Gastroesophageal sphincter (tissue), 3 donors: Measurements from ENCODE around the gene PDIA5.

ENCODE experiments used
- EP300 ChIP-seq: sonication (generic); formaldehyde crosslinking; IDR thresholded peaks from one replicate; pipeline ENCODE4 v1.6.1; 2017; ENCODE audit warnings: antibody characterized with exemption, mild to moderate bottlenecking
- POLR2A ChIP-seq, 2 donors: fragments of 450-650 bp; IDR thresholded peaks; one replicate each; pipeline ENCODE4 v1.6.1; 2017; ENCODE audit warnings: antibody characterized with exemption in 2 of 2, mild to moderate bottlenecking in 2 of 2, moderate library complexity in 1 of 2
- POLR2AphosphoS5 ChIP-seq: sonication (generic); formaldehyde crosslinking; IDR thresholded peaks from one replicate; pipeline ENCODE4 v1.6.1; 2017; ENCODE audit warnings: antibody characterized with exemption
- TF ChIP-seq, protein P1 (sequence below), 4 experiments: fragments of 200-600 bp in 2 of 4; fragments of 450-650 bp in 2 of 4; sonication (generic) in 1 of 4; IDR thresholded peaks; one replicate each; pipeline ENCODE4 v1.5.1; 2017 to 2019; ENCODE audit warnings: antibody characterized with exemption in 4 of 4, mild to moderate bottlenecking in 2 of 4, moderate library complexity in 2 of 4

DNA sequence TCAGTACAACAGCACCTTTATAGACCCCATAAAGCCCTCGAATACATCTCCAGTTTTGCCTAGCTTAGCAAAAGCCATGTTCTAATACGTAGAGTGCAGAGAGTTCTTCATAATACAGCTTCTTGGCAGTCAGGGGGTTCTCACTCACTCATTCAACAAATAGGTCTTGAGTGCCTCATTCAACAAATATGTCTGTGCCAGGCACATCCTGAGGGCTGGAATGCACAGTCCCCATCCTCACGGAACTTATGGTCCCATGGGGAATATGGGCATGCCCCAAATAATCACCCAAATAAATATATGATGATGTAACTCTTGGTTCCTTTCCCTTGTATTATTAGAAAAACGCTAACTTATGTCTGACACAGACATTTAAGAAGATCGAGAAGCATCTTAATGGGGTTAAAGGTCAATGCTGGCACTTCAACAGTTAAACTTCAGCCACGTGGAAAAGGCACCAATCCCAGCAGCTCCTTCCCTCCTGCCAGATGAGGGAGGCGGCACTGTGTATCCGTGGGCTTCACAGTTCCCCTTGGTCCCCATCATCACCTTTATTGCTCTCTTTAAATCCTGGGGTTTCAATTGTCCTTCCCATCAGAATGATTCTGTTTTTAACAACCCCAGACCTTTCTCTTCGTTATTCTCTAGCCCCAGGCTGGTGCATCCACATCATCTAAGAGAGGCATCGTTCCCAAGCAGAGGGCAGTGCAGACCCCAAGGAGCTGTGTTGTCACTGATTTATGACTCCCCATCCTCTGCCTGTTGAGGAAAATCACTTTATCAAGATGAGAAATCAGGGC, 20.4 kb upstream of the PDIA5 start:
- TF ChIP-seq, protein P1, sequence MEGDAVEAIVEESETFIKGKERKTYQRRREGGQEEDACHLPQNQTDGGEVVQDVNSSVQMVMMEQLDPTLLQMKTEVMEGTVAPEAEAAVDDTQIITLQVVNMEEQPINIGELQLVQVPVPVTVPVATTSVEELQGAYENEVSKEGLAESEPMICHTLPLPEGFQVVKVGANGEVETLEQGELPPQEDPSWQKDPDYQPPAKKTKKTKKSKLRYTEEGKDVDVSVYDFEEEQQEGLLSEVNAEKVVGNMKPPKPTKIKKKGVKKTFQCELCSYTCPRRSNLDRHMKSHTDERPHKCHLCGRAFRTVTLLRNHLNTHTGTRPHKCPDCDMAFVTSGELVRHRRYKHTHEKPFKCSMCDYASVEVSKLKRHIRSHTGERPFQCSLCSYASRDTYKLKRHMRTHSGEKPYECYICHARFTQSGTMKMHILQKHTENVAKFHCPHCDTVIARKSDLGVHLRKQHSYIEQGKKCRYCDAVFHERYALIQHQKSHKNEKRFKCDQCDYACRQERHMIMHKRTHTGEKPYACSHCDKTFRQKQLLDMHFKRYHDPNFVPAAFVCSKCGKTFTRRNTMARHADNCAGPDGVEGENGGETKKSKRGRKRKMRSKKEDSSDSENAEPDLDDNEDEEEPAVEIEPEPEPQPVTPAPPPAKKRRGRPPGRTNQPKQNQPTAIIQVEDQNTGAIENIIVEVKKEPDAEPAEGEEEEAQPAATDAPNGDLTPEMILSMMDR (IDR thresholded peaks at IDR 0.05): no peak
- TF ChIP-seq POLR2A (IDR thresholded peaks at IDR 0.05) (no peak), POLR2AphosphoS5 (no peak), EP300 (no peak)
